ENCODE data around the gene ALK. TPM values are rescaled to one million over a fixed set of nuclear protein-coding genes. Genes with fewer than 3 reads are reported as not detected.
"Not testable (repeated sequence)": the region's sequence is repeated elsewhere in the genome, so short reads cannot be mapped to it uniquely, and the experiment has no call there.

The ALK gene
- total RNA-seq, 2 donors from 2014 or later = not detected

DNA sequence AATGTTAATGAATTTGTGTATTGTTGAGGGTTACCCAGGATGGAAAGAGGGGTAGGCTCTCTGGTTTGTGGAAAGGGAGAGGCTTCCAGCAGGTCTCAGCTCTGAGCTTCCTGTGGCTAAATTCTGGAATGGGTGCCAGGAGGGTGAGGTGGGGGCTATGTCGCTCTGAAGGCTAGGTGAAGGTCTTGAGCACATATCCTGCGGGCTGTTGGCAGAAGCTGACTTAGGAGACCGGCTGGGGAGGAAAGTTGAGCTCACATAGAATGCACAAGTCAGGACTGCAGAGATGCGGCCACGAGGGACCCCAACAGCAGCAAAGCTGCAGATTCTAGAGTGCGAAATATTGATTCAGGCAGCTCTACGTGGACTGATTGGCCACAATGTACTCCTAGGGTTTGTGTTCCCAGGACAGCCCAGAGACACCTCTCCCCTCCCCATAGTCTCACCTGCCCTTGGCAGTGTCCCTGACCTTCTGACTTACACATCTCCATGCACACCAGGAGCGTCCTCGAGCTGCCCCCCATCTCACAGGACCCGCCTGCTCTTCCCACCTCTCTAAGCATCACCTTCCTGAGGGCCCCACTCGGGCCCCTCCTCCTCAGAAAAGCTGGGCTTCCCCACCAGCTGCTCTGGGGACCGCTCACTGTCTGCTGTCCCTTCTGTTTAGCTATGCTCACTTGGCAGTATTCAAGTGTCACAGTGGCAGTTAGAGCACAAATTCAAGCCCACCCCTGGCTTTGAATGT is 72.6 kb downstream of the ALK start:
- H3K27me3 Mint-ChIP-seq = peaks cover 8 to 37% of the 10 kb centered on the region in 2 donors
- no peak overlapping the region for H3K4me3 Mint-ChIP-seq
- H3K9me3 Mint-ChIP-seq = no peaks in the 10 kb centered on the region
- no peak overlapping the region for H3K27ac Mint-ChIP-seq
- ATAC-seq = peak in 1 of 2 donors; percentile 39
- no peaks in the 10 kb centered on the region for H3K36me3 Mint-ChIP-seq
- no peaks in the 10 kb centered on the region for H3K4me1 Mint-ChIP-seq (ENCODE audit: low read depth in 2 of 2)
- DNase-seq (ENCODE audit: low spot score) = no peak

DNA sequence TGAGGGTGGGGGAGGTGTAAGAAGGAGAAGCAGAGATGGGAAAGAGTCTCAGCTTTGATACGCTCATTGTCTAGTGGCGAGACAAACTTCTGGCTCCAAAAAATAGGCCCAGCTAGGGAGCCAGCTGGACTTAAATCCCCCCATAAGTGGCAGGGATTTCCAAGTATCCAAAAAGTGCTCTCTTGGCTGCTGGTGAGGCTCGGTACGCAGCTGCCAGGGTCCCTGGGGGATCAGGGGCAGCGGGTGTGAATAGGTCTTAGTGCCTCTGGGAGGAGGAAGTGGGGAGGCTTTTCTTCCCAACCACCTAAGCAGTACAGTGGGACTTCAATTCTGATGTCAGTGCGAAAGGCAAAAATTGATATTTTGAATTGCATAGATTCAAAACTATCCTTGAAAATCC is 73.5 kb downstream of the ALK start:
- H3K27me3 Mint-ChIP-seq = peaks cover 7 to 38% of the 10 kb centered on the region in 2 donors
- no peak overlapping the region for H3K4me3 Mint-ChIP-seq
- H3K36me3 Mint-ChIP-seq = no peaks in the 10 kb centered on the region
- no peak overlapping the region for H3K27ac Mint-ChIP-seq
- H3K9me3 Mint-ChIP-seq = no peaks in the 10 kb centered on the region
- DNase-seq (ENCODE audit: low spot score) = no peak
- H3K4me1 Mint-ChIP-seq (ENCODE audit: low read depth in 2 of 2) = no peaks in the 10 kb centered on the region
- no peak for ATAC-seq

DNA sequence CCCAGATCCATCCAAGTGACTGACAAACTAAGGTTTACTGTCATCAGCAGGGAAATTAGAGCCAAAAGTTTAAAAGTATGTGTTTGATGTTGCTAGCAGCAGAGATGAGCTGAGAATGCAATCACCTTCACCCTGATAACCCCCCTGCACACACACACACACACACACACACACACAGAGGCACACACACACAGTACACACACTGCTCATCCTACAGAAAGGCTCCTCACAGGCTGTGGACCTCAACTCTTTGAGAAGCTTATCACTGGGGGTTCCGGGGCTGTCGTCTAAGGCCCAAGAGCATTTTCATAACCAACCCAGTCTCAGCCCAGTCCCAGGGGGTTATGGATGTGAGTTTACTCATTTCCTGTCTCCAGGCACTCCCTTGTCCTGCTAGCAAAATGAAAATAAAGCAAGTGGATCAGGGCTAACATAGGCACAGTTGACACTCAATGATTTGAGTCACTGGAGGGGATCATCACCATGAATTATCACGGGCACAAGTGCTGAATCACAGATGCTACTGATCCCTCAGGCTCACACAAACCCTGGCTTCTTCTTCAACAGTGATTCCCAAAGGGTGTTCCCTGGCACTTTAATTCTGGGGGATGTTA is 76.6 kb downstream of the ALK start:
- DNase-seq (ENCODE audit: low spot score) (no peak), ATAC-seq (no peak)
- H3K4me3 Mint-ChIP-seq = no peak overlapping the region
- no peak overlapping the region for H3K27ac Mint-ChIP-seq
- no peaks in the 10 kb centered on the region for H3K36me3 Mint-ChIP-seq
- H3K9me3 Mint-ChIP-seq = no peaks in the 10 kb centered on the region
- peaks cover 15 to 41% of the 10 kb centered on the region in 2 donors for H3K27me3 Mint-ChIP-seq
- H3K4me1 Mint-ChIP-seq (ENCODE audit: low read depth in 2 of 2) = no peaks in the 10 kb centered on the region

- Mint-ChIP-seq H3K4me3 (no peak overlapping the region), H3K27me3 (peaks cover 19 to 50% of the 10 kb centered on the region in 2 donors), H3K4me1 (ENCODE audit: low read depth in 2 of 2) (no peaks in the 10 kb centered on the region), H3K9me3 (peaks cover 3% of the 10 kb centered on the region), H3K36me3 (peaks cover 5% of the 10 kb centered on the region), H3K27ac (no peak overlapping the region)
- DNase-seq (ENCODE audit: low spot score) (no peak), ATAC-seq (no peak)
Measured at GRCh38 chr2:29841386-29842004, 79.9 kb downstream of the ALK start.

DNA sequence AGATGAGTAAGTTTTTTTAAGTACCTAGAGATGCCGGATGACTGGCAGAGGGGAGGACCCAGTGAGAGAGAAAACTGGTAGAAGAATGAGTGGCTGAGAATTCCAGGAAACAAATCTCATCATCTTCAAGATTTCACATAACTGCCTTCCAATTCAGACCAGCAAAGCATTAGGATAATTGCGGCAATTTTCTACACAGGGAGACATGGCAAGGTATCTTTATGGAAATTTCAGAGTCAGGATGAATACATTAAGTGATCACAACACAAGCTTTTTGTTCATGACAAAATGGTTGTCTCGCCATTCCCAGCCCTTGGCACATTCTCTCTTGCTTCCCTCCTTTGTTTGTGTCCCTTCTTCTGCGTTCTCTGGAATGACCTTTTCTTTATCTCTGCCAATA is 82.1 kb downstream of the ALK start:
- H3K4me3 Mint-ChIP-seq = no peak overlapping the region

DNA sequence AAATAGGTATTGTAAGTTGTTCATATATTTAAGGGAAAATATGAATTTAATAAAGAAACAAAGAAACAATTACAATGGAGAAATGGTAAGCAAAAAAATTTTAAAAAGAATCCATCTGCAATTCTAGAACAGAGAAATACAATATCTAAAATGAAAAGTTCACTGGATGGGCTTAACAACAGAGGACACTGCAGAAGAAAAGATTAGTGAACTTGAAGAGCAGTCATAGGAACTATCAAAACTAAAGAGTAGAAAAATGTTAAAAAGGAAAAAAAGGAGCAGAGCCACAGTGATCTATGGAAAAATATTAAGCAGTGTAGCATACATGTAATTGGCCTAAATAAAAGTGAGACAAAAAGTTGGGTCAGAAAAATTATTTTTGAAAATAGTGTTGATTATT is 83.5 kb downstream of the ALK start:
- peaks cover 3% of the 10 kb centered on the region for H3K9me3 Mint-ChIP-seq
- peaks cover 22 to 56% of the 10 kb centered on the region in 2 donors for H3K27me3 Mint-ChIP-seq
- H3K4me1 Mint-ChIP-seq (ENCODE audit: low read depth in 2 of 2) = no peaks in the 10 kb centered on the region
- ATAC-seq (no peak), DNase-seq (ENCODE audit: low spot score) (no peak)
- no peak overlapping the region for H3K4me3 Mint-ChIP-seq
- no peak overlapping the region for H3K27ac Mint-ChIP-seq
- H3K36me3 Mint-ChIP-seq = peaks cover 5% of the 10 kb centered on the region

More for the DNA sequence above, 82.1 kb downstream of the ALK start:
- DNase-seq (ENCODE audit: low spot score) = no peak
- Mint-ChIP-seq H3K36me3 (peaks cover 5% of the 10 kb centered on the region), H3K4me1 (ENCODE audit: low read depth in 2 of 2) (no peaks in the 10 kb centered on the region), H3K9me3 (peaks cover 3% of the 10 kb centered on the region), H3K27ac (no peak overlapping the region), H3K27me3 (peaks cover 26 to 56% of the 10 kb centered on the region in 2 donors)
- no peak for ATAC-seq

- peaks cover 22 to 53% of the 10 kb centered on the region in 2 donors for H3K27me3 Mint-ChIP-seq
- no peak for DNase-seq (ENCODE audit: low spot score)
- no peaks in the 10 kb centered on the region for H3K4me1 Mint-ChIP-seq (ENCODE audit: low read depth in 2 of 2)
- H3K27ac Mint-ChIP-seq = no peak overlapping the region
- H3K4me3 Mint-ChIP-seq = no peak overlapping the region
- H3K36me3 Mint-ChIP-seq = peaks cover 5% of the 10 kb centered on the region
- no peak for ATAC-seq
- H3K9me3 Mint-ChIP-seq = peaks cover 3% of the 10 kb centered on the region
Measured at GRCh38 chr2:29834624-29835023, 86.8 kb downstream of the ALK start.

GRCh38 chr2:29834036-29834540 is 87.3 kb downstream of the ALK start:
- DNase-seq (ENCODE audit: low spot score) (no peak), ATAC-seq (no peak)
- H3K9me3 Mint-ChIP-seq = peaks cover 3% of the 10 kb centered on the region
- peaks cover 5% of the 10 kb centered on the region for H3K36me3 Mint-ChIP-seq
- peaks cover 22 to 49% of the 10 kb centered on the region in 2 donors for H3K27me3 Mint-ChIP-seq
- H3K27ac Mint-ChIP-seq = no peak overlapping the region
- no peaks in the 10 kb centered on the region for H3K4me1 Mint-ChIP-seq (ENCODE audit: low read depth in 2 of 2)
- H3K4me3 Mint-ChIP-seq = no peak overlapping the region

- Mint-ChIP-seq H3K4me1 (ENCODE audit: low read depth in 2 of 2) (no peaks in the 10 kb centered on the region), H3K4me3 (no peak overlapping the region), H3K36me3 (no peaks in the 10 kb centered on the region), H3K27ac (no peak overlapping the region), H3K27me3 (peaks cover 22 to 49% of the 10 kb centered on the region in 2 donors), H3K9me3 (no peaks in the 10 kb centered on the region)
- DNase-seq (ENCODE audit: low spot score) (no peak), ATAC-seq (no peak)
Measured at GRCh38 chr2:29831560-29831959, 89.8 kb downstream of the ALK start.

DNA sequence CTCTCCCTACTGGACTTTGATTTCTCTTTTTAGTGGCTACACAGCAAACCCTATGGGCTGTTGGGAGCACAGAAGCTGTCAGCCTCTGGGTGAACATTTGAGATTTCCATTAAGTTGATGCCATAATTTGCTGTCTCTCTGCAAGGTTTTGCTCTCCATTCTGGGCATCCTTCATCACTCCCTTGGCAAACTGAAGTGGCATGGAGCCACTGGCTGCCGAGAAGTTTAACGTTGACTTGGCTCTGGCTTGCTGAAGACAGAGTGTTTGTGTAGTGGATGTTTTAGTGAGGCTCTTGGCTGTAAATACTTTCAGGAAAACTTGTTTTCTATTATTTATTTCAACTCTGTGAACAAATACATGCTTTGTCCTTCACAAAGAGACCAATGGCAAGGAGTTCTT is 91.5 kb downstream of the ALK start:
- H3K9me3 Mint-ChIP-seq = no peaks in the 10 kb centered on the region
- ATAC-seq (no peak), DNase-seq (ENCODE audit: low spot score) (no peak)
- H3K4me1 Mint-ChIP-seq (ENCODE audit: low read depth in 2 of 2) = no peaks in the 10 kb centered on the region
- H3K4me3 Mint-ChIP-seq = no peak overlapping the region
- peaks cover 21 to 65% of the 10 kb centered on the region in 2 donors for H3K27me3 Mint-ChIP-seq
- H3K27ac Mint-ChIP-seq = no peak overlapping the region
- no peaks in the 10 kb centered on the region for H3K36me3 Mint-ChIP-seq

DNA sequence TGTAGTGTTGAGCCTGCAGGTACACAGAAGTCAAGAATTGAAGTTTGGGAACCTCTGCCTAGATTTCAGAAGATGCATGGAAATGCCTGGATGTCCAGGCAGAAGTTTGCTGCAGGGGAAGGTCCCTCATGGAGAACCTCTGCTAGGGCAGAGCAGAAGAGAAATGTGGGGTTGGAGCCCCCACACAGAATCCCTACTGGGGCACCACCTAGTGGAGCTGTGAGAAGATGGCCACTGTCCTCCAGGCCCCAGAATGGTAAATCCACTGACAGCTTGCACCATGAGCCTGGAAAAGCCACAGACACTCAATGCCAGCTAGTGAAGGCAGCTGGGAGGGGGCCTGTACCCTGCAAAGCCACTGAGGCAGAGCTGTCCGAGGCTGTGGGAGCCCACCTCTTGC is 97.2 kb downstream of the ALK start:
- H3K4me1 Mint-ChIP-seq (ENCODE audit: low read depth in 2 of 2); H3K36me3 Mint-ChIP-seq; H3K27ac Mint-ChIP-seq; H3K4me3 Mint-ChIP-seq; H3K9me3 Mint-ChIP-seq; ATAC-seq; DNase-seq (ENCODE audit: low spot score): not testable (repeated sequence)
- peaks cover 9 to 34% of the 10 kb centered on the region in 2 donors for H3K27me3 Mint-ChIP-seq

- H3K9me3 Mint-ChIP-seq = no peaks in the 10 kb centered on the region
- DNase-seq (ENCODE audit: low spot score) = no peak
- H3K27ac Mint-ChIP-seq = no peak overlapping the region
- ATAC-seq = no peak
- no peaks in the 10 kb centered on the region for H3K36me3 Mint-ChIP-seq
- H3K4me3 Mint-ChIP-seq = no peak overlapping the region
- H3K4me1 Mint-ChIP-seq (ENCODE audit: low read depth in 2 of 2) = no peaks in the 10 kb centered on the region
- peaks cover 6 to 23% of the 10 kb centered on the region in 2 donors for H3K27me3 Mint-ChIP-seq
Measured at GRCh38 chr2:29821591-29821990, 99.8 kb downstream of the ALK start.

- Mint-ChIP-seq H3K9me3 (no peaks in the 10 kb centered on the region), H3K36me3 (no peaks in the 10 kb centered on the region), H3K27ac (no peak overlapping the region), H3K4me1 (ENCODE audit: low read depth in 2 of 2) (no peaks in the 10 kb centered on the region), H3K4me3 (no peak overlapping the region), H3K27me3 (peaks cover 0 to 3% of the 10 kb centered on the region in 2 donors)
- DNase-seq (ENCODE audit: low spot score) (no peak), ATAC-seq (no peak)
Measured at GRCh38 chr2:29819570-29819969, 101.8 kb downstream of the ALK start.

Data from natural killer cell treated with Interleukin-12 subunit alpha and Interleukin-12 subunit beta and Interleukin-15 and Interleukin-18, amount 100 ng/mL, for 72 hours (primary cell).